A673 (cell line): ENCODE measurements around the gene ZDHHC17.

Source experiments
- EZH2 ChIP-seq: fragments of 200-600 bp; sonication (generic); IDR thresholded peaks from 2 replicates; pipeline ENCODE4 v1.6.1; 2017; ENCODE audit warnings: borderline replicate concordance, low read depth, mild to moderate bottlenecking, mixed read lengths, antibody characterized with exemption, low read length; ENCODE audit not compliant: poor library complexity, severe bottlenecking
- TF ChIP-seq, protein P1 (sequence below): fragments of 300-800, 200-600 bp; sonication (generic); conservative IDR thresholded peaks from 2 replicates; pipeline ENCODE4 v1.5.1; 2017; ENCODE audit warnings: low read depth, mild to moderate bottlenecking, antibody characterized with exemption, low read length, moderate library complexity, mixed read lengths

DNA sequence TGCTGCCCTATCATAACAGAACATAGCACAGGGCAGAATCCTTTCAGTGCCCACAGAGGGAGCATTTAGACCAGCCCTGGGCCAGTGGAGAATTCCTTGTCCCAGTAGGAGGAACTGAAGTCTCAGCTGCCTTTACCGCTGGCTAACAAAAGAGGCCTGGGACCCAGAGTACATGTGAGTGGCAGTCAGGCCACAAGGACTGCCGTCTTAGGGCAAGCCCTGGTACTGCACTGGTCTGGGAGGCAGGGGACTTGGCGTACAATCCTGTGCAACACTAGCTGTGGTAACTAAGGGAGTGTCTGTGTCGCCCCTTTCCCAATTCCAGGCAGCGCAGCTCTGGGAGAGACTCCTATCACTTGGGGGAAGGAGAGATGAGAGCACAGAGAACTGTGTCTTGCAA is 131.9 kb downstream of the ZDHHC17 start:
- TF ChIP-seq, protein P1, sequence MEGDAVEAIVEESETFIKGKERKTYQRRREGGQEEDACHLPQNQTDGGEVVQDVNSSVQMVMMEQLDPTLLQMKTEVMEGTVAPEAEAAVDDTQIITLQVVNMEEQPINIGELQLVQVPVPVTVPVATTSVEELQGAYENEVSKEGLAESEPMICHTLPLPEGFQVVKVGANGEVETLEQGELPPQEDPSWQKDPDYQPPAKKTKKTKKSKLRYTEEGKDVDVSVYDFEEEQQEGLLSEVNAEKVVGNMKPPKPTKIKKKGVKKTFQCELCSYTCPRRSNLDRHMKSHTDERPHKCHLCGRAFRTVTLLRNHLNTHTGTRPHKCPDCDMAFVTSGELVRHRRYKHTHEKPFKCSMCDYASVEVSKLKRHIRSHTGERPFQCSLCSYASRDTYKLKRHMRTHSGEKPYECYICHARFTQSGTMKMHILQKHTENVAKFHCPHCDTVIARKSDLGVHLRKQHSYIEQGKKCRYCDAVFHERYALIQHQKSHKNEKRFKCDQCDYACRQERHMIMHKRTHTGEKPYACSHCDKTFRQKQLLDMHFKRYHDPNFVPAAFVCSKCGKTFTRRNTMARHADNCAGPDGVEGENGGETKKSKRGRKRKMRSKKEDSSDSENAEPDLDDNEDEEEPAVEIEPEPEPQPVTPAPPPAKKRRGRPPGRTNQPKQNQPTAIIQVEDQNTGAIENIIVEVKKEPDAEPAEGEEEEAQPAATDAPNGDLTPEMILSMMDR, result no peak
- TF ChIP-seq EZH2, result no peak
